SK-N-SH (cell line): Measurements from ENCODE around the gene SDHAF3. TPM values are rescaled to one million over a fixed set of nuclear protein-coding genes. Genes with fewer than 3 reads are reported as not detected.

Source experiments
- CTCF ChIA-PET: fragments of 300-600, 350-600 bp; formaldehyde crosslinking; extraction: SDS; loops from one replicate; lab custom pipeline; 2021; lab: Yijun Ruan, JAX
- POLR2A ChIA-PET: fragments of 350-600 bp; sonication (Branson Sonifier 250); formaldehyde crosslinking; extraction: SDS; loops from one replicate; lab custom pipeline; 2020; ENCODE audit warnings: antibody characterized with exemption, inconsistent platforms; lab: Yijun Ruan, JAX
- DNase-seq: peaks from one replicate; pipeline ENCODE4 v3.0.0; 2012
- H2AFZ ChIP-seq: fragments of 200-600 bp; sonication (generic); 2 replicates; pipeline ENCODE4 v1.8.1; 2016; ENCODE audit warnings: antibody characterized with exemption, mild to moderate bottlenecking, low read depth
- H3F3A ChIP-seq: fragments of 200-600 bp; sonication (generic); replicated peaks from 2 replicates; pipeline ENCODE3; 2016; ENCODE audit warnings: antibody characterized with exemption, mild to moderate bottlenecking; ENCODE audit not compliant: insufficient read depth
- H3K27ac ChIP-seq, 2 experiments: fragments of 200-500 bp in 1 of 2; fragments of 200-600 bp in 1 of 2; sonication (Bioruptor generic) in 1 of 2; sonication (generic), shearing (Covaris generic) in 1 of 2; 2 replicates each; pipeline versions ENCODE4 v1.5.1 to v1.6.1; 2014 to 2016; ENCODE audit warnings: low read depth in 2 of 2, inconsistent platforms in 1 of 2, low read length in 1 of 2, mild to moderate bottlenecking in 1 of 2, mixed read lengths in 1 of 2
- H3K27me3 ChIP-seq: fragments of 200-600 bp; sonication (generic), shearing (Covaris generic); 2 replicates; pipeline ENCODE4 v1.6.1; 2016; ENCODE audit warnings: mixed run types; ENCODE audit not compliant: insufficient read depth
- H3K36me3 ChIP-seq, 2 experiments: fragments of 200-500 bp in 1 of 2; fragments of 200-600 bp in 1 of 2; sonication (Bioruptor generic) in 1 of 2; sonication (generic) in 1 of 2; replicated peaks in 1 of 2; 2 replicates each; pipeline versions ENCODE3 to v1.5.1; 2014 to 2016; ENCODE audit warnings: low read length in 1 of 2, mild to moderate bottlenecking in 1 of 2; ENCODE audit not compliant: insufficient read depth in 2 of 2, control insufficient read depth in 1 of 2
- H3K4me1 ChIP-seq, 2 experiments: fragments of 200-500 bp in 1 of 2; fragments of 200-600 bp in 1 of 2; sonication (Bioruptor generic) in 1 of 2; sonication (generic), shearing (Covaris generic) in 1 of 2; 2 replicates each; pipeline versions ENCODE4 v1.5.1 to v1.6.1; 2014 to 2016; ENCODE audit warnings: low read depth in 1 of 2, low read length in 1 of 2, mixed run types in 1 of 2; ENCODE audit not compliant: insufficient read depth in 2 of 2, control insufficient read depth in 1 of 2
- H3K4me2 ChIP-seq: fragments of 200-600 bp; sonication (generic), shearing (Covaris generic); 2 replicates; pipeline ENCODE4 v1.6.1; 2017; ENCODE audit warnings: mixed run types
- H3K4me3 ChIP-seq, 2 experiments: fragments of 200-500 bp in 1 of 2; fragments of 200-600 bp in 1 of 2; sonication (Bioruptor generic) in 1 of 2; sonication (generic), shearing (Covaris generic) in 1 of 2; 2 replicates each; pipeline versions ENCODE4 v1.5.1 to v1.8.1; 2014 to 2016; ENCODE audit warnings: low read depth in 2 of 2, inconsistent platforms in 1 of 2, low read length in 1 of 2, mild to moderate bottlenecking in 1 of 2, mixed read lengths in 1 of 2, moderate library complexity in 1 of 2
- H3K79me2 ChIP-seq: fragments of 200-600 bp; sonication (generic); 2 replicates; pipeline ENCODE4 v1.8.1; 2017; ENCODE audit warnings: mild to moderate bottlenecking; ENCODE audit not compliant: insufficient read depth
- H3K9ac ChIP-seq: fragments of 200-600 bp; sonication (generic); 2 replicates; pipeline ENCODE4 v1.6.1; 2017; ENCODE audit warnings: mixed run types
- H3K9me2 ChIP-seq: fragments of 200-600 bp; sonication (generic); 2 replicates; pipeline ENCODE4 v1.6.1; 2017; ENCODE audit warnings: mixed run types
- H3K9me3 ChIP-seq: fragments of 200-600 bp; sonication (generic); 2 replicates; pipeline ENCODE4 v1.6.1; 2017; ENCODE audit warnings: mixed run types, mild to moderate bottlenecking, moderate library complexity
- H4K20me1 ChIP-seq: fragments of 200-600 bp; sonication (generic); 2 replicates; pipeline ENCODE4 v1.6.1; 2017; ENCODE audit warnings: mild to moderate bottlenecking, mixed run types; ENCODE audit not compliant: insufficient read depth
- ELF1 ChIP-seq: IDR thresholded peaks from 2 replicates; pipeline ENCODE4 v1.4.0; 2012
- EZH2phosphoT487 ChIP-seq: fragments of 200-600 bp; sonication (generic); IDR thresholded peaks from 2 replicates; pipeline ENCODE4 v1.6.1; 2017; ENCODE audit warnings: low read depth, mixed run types, mild to moderate bottlenecking, antibody characterized with exemption, moderate library complexity, borderline replicate concordance
- FOXJ3 ChIP-seq: sonication (generic); formaldehyde crosslinking; IDR thresholded peaks from 2 replicates; pipeline ENCODE4 v1.5.1; 2020; ENCODE audit warnings: mild to moderate bottlenecking, missing genetic modification reagents
- GABPA ChIP-seq: IDR thresholded peaks from 2 replicates; pipeline ENCODE4 v1.4.0; 2012; ENCODE audit warnings: low read depth, mild to moderate bottlenecking
- GATA2 ChIP-seq: sonication (generic); formaldehyde crosslinking; IDR thresholded peaks from 2 replicates; pipeline ENCODE4 v1.5.0; 2020; ENCODE audit warnings: mild to moderate bottlenecking, missing genetic modification reagents
- IRF3 ChIP-seq: fragments of 150-350 bp; IDR thresholded peaks from 2 replicates; pipeline ENCODE4 v1.6.1; 2016; ENCODE audit warnings: mild to moderate bottlenecking, low read depth, low read length
- MEF2A ChIP-seq: IDR thresholded peaks from 2 replicates; pipeline ENCODE4 v1.4.0; 2012; ENCODE audit warnings: low read depth, borderline replicate concordance
- MXI1 ChIP-seq: IDR thresholded peaks from 2 replicates; pipeline ENCODE4 v1.6.1; 2012; ENCODE audit warnings: mild to moderate bottlenecking, low read depth, low read length, improper control_type of control experiment
- NFIC ChIP-seq: IDR thresholded peaks from 2 replicates; pipeline ENCODE4 v1.4.0; 2012; ENCODE audit warnings: borderline replicate concordance
- NRF1 ChIP-seq: IDR thresholded peaks from 2 replicates; pipeline ENCODE4 v1.6.1; 2012; ENCODE audit warnings: low read depth, mild to moderate bottlenecking, low read length
- POLR2AphosphoS5 ChIP-seq: IDR thresholded peaks from 2 replicates; pipeline ENCODE4 v1.6.1; 2012; ENCODE audit warnings: low read depth, low read length
- RAD21 ChIP-seq: IDR thresholded peaks from 2 replicates; pipeline ENCODE4 v1.6.1; 2012; ENCODE audit warnings: mild to moderate bottlenecking, low read length
- RCOR1 ChIP-seq: fragments of 150-350 bp; IDR thresholded peaks from 2 replicates; pipeline ENCODE4 v1.6.1; 2017; ENCODE audit warnings: antibody characterized with exemption, low read length
- RFX5 ChIP-seq: IDR thresholded peaks from 2 replicates; pipeline ENCODE4 v1.6.1; 2012; ENCODE audit warnings: mild to moderate bottlenecking, improper control_type of control experiment, low read length
- SIN3A ChIP-seq: IDR thresholded peaks from 2 replicates; pipeline ENCODE4 v1.6.1; 2012; ENCODE audit warnings: low read depth, mild to moderate bottlenecking, low read length, moderate library complexity, borderline replicate concordance
- TAF1 ChIP-seq: IDR thresholded peaks from 2 replicates; pipeline ENCODE4 v1.6.1; 2012; ENCODE audit warnings: low read depth, mild to moderate bottlenecking, low read length, moderate library complexity, borderline replicate concordance
- TEAD4 ChIP-seq: IDR thresholded peaks from 2 replicates; pipeline ENCODE4 v1.4.0; 2012; ENCODE audit warnings: mild to moderate bottlenecking, borderline replicate concordance; ENCODE audit not compliant: insufficient read depth
- USF1 ChIP-seq: IDR thresholded peaks from 2 replicates; pipeline ENCODE4 v1.4.0; 2012; ENCODE audit warnings: low read depth, borderline replicate concordance
- WGBS: methylation state at CpG from one replicate; pipeline ENCODE4 v1.1.6; 2017; ENCODE audit warnings: low lambda C conversion rate; 5-methylcytosine and 5-hydroxymethylcytosine counted together
- polyA plus RNA-seq, 3 experiments: library from polyadenylated mRNA; depleted of rRNA; stranded (reverse); fragments of >200 nt; gene quantifications; 2 replicates each; pipeline ENCODE4 v1.2.3, GENCODE V29; 2012
- TF ChIP-seq, protein P1 (sequence below): IDR thresholded peaks from 2 replicates; pipeline ENCODE4 v1.4.0; 2012; ENCODE audit warnings: low read depth, borderline replicate concordance
- TF ChIP-seq, protein P2 (sequence below): fragments of 150-350 bp; IDR thresholded peaks from 2 replicates; pipeline ENCODE4 v1.6.1; 2017; ENCODE audit warnings: antibody characterized with exemption, low read length, low read depth, borderline replicate concordance

The SDHAF3 gene
- polyA plus RNA-seq, 1 of the 3 experiments (the other 2 are of a cell fraction) = 17.0 TPM

DNA sequence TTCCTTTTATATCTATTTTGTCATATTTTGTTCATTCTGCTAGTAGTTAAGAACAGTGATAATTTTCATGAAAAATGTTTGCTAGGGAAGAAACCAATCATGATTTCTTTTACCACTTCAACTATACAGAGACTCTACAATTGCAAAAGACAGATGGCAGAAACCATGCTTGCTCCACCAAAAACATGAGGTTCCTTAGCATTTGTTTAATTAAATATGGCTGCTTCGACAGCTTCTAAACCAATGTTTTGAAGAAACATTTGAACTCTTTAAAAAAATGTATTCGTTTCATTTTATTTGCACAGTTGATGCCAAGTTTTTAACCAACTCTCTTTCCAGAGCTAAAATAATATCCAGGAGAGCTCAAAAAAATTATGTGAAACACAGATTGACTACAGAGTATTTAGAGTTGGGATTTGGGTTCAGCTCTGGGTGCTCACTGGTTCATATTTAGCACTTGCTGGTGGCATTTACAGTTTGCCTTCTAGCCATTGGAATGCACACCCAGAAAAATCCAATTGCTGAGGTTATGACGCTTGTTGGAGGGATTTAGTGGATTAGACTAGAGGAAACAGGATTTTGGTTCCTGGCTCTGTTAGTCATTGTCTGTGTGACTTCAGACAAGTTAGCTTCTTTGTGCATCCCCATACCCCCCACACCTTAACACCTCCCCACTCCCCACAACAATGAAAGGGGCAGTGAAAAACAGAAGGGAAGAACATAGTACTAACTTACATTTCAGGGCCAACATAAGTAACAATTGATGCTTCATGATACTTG is 35.8 kb upstream of the SDHAF3 start:
- no peaks in the 10 kb centered on the region for H3K36me3 ChIP-seq
- no peaks in the 10 kb centered on the region for H3K79me2 ChIP-seq
- H3K27me3 ChIP-seq = no peaks in the 10 kb centered on the region
- H3K9me3 ChIP-seq = no peaks in the 10 kb centered on the region
- ChIA-PET CTCF (interaction anchor here (0.6 to 1.8 kb wide), 3 partner anchors 11 to 23 kb away, joined by 3 to 7 read pairs (median 5); no protein-coding TSS in a partner anchor), POLR2A (no interaction called here)
- no peak overlapping the region for H3K4me3 ChIP-seq
- H3K9me2 ChIP-seq = no peaks in the 10 kb centered on the region
- no peak overlapping the region for H3K4me2 ChIP-seq
- no peaks in the 10 kb centered on the region for H3K4me1 ChIP-seq
- H3F3A ChIP-seq = no peaks in the 10 kb centered on the region
- WGBS = 7% methylated on average over 3 of the region's 3 CpGs
- no peak for DNase-seq
- no peak overlapping the region for H3K27ac ChIP-seq
- TF ChIP-seq RFX5 (no peak), GATA2 (CRISPR knock-in tag) (no peak), TAF1 (no peak), FOXJ3 (no peak), SIN3A (no peak), NFIC (no peak), EZH2phosphoT487 (no peak), NRF1 (no peak), TEAD4 (no peak), IRF3 (no peak), RCOR1 (no peak)
- TF ChIP-seq, protein P1, sequence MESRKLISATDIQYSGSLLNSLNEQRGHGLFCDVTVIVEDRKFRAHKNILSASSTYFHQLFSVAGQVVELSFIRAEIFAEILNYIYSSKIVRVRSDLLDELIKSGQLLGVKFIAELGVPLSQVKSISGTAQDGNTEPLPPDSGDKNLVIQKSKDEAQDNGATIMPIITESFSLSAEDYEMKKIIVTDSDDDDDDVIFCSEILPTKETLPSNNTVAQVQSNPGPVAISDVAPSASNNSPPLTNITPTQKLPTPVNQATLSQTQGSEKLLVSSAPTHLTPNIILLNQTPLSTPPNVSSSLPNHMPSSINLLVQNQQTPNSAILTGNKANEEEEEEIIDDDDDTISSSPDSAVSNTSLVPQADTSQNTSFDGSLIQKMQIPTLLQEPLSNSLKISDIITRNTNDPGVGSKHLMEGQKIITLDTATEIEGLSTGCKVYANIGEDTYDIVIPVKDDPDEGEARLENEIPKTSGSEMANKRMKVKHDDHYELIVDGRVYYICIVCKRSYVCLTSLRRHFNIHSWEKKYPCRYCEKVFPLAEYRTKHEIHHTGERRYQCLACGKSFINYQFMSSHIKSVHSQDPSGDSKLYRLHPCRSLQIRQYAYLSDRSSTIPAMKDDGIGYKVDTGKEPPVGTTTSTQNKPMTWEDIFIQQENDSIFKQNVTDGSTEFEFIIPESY = no peak
- no peak overlapping the region for H2AFZ ChIP-seq
- no peak overlapping the region for H3K9ac ChIP-seq
- H4K20me1 ChIP-seq = no peaks in the 10 kb centered on the region

GRCh38 chr7:97088364-97088763 is 29.1 kb upstream of the SDHAF3 start:
- no peaks in the 10 kb centered on the region for H3F3A ChIP-seq
- DNase-seq = no peak
- no peaks in the 10 kb centered on the region for H3K36me3 ChIP-seq
- no peak overlapping the region for H3K4me3 ChIP-seq
- 0 out of 2 replicates have a peak, but pooled peaks cover 11% of the 10 kb centered on the region for H3K27me3 ChIP-seq
- POLR2A ChIA-PET = no interaction called here
- no peak overlapping the region for H3K27ac ChIP-seq
- H3K9me3 ChIP-seq = no peaks in the 10 kb centered on the region
- CTCF ChIA-PET = interaction anchor here (1.3 kb wide), 1 partner anchor 16 kb away, joined by 6 read pairs; no protein-coding TSS in a partner anchor
- no peak overlapping the region for H3K4me2 ChIP-seq
- no peaks in the 10 kb centered on the region for H3K79me2 ChIP-seq
- no peak overlapping the region for H2AFZ ChIP-seq
- no peaks in the 10 kb centered on the region for H3K9me2 ChIP-seq
- H3K9ac ChIP-seq = no peak overlapping the region
- WGBS = 9% methylated on average over 3 of the region's 3 CpGs
- TF ChIP-seq, protein P2, sequence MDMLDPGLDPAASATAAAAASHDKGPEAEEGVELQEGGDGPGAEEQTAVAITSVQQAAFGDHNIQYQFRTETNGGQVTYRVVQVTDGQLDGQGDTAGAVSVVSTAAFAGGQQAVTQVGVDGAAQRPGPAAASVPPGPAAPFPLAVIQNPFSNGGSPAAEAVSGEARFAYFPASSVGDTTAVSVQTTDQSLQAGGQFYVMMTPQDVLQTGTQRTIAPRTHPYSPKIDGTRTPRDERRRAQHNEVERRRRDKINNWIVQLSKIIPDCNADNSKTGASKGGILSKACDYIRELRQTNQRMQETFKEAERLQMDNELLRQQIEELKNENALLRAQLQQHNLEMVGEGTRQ = no peak
- no peak for TF ChIP-seq EZH2phosphoT487
- TF ChIP-seq SIN3A = no peak
- no peak for TF ChIP-seq RFX5
- TF ChIP-seq USF1 = no peak
- TF ChIP-seq TEAD4 = no peak
- TF ChIP-seq MEF2A = no peak
- no peak for TF ChIP-seq ELF1
- TF ChIP-seq MXI1 = no peak
- TF ChIP-seq RCOR1 = no peak
- no peak for TF ChIP-seq POLR2AphosphoS5
- no peak for TF ChIP-seq TAF1
- TF ChIP-seq GABPA = no peak
- TF ChIP-seq RAD21 = no peak
- no peak for TF ChIP-seq NFIC
- TF ChIP-seq, all 33 proteins: peak for 0
- Histone ChIP-seq H4K20me1 (no peaks in the 10 kb centered on the region), H3K4me1 (no peaks in the 10 kb centered on the region)
